Gastroesophageal sphincter (tissue), 4 donors: ENCODE results near the gene NHSL1. TPM values are rescaled to one million over a fixed set of nuclear protein-coding genes. Genes with fewer than 3 reads are reported as not detected.

ENCODE experiments used
- ATAC-seq: fragments of 150-250 bp; one replicate; pipeline ENCODE4 v1.9.1; 2016; ENCODE audit warnings: mild to moderate bottlenecking, moderate library complexity
- H3K27ac ChIP-seq, 4 donors: fragments of 200-600 bp; sonication (generic) in 3 of 4; 1 replicate in 3 of 4; 2 replicates in 1 of 4; pipeline ENCODE4 v1.5.1; 2016 to 2019
- H3K27me3 ChIP-seq: fragments of 200-600 bp; sonication (generic); one replicate; pipeline ENCODE4 v1.5.1; 2019
- H3K36me3 ChIP-seq, 2 donors: fragments of 200-600 bp; sonication (generic); one replicate each; pipeline ENCODE4 v1.5.1; 2019; ENCODE audit warnings: control low read depth in 1 of 2
- H3K4me1 ChIP-seq, 3 donors: fragments of 200-600 bp; sonication (generic); 1 replicate in 2 of 3; 2 replicates in 1 of 3; pipeline ENCODE4 v1.5.1; 2016 to 2019; ENCODE audit warnings: control low read depth in 2 of 3
- H3K4me3 ChIP-seq, 2 donors: fragments of 200-600 bp; sonication (generic); one replicate each; pipeline ENCODE4 v1.5.1; 2019; ENCODE audit warnings: mild to moderate bottlenecking in 1 of 2, moderate library complexity in 1 of 2
- H3K9me3 ChIP-seq, 3 donors: fragments of 200-600 bp; sonication (generic); one replicate each; pipeline ENCODE4 v1.5.1; 2017 to 2019; ENCODE audit warnings: control low read depth in 2 of 3
- CTCF ChIP-seq, 4 experiments: fragments of 200-600 bp in 2 of 4; fragments of 450-650 bp in 2 of 4; sonication (generic) in 1 of 4; IDR thresholded peaks; one replicate each; pipeline ENCODE4 v1.5.1; 2017 to 2019; ENCODE audit warnings: antibody characterized with exemption in 4 of 4, mild to moderate bottlenecking in 2 of 4, moderate library complexity in 2 of 4
- EP300 ChIP-seq: sonication (generic); formaldehyde crosslinking; IDR thresholded peaks from one replicate; pipeline ENCODE4 v1.6.1; 2017; ENCODE audit warnings: antibody characterized with exemption, mild to moderate bottlenecking
- POLR2A ChIP-seq, 2 donors: fragments of 450-650 bp; IDR thresholded peaks; one replicate each; pipeline ENCODE4 v1.6.1; 2017; ENCODE audit warnings: antibody characterized with exemption in 2 of 2, mild to moderate bottlenecking in 2 of 2, moderate library complexity in 1 of 2
- POLR2AphosphoS5 ChIP-seq: sonication (generic); formaldehyde crosslinking; IDR thresholded peaks from one replicate; pipeline ENCODE4 v1.6.1; 2017; ENCODE audit warnings: antibody characterized with exemption
- WGBS, 2 donors: methylation state at CpG; one replicate each; pipeline ENCODE4 v1.1.5; 2018; ENCODE audit warnings: low coverage in 1 of 2; 5-methylcytosine and 5-hydroxymethylcytosine counted together
- total RNA-seq, 4 donors: library from RNA; depleted of rRNA; stranded (reverse); fragments of >200 nt; gene quantifications; one replicate each; pipeline ENCODE4 v1.1.0, GENCODE V29; 2016

The NHSL1 gene
- total RNA-seq, 4 donors from 2014 or later, result 5.7 to 9.3 (median 7.9) TPM

GRCh38 chr6:138393871-138394783 lies 105.2 kb downstream of the NHSL1 start:
- Histone ChIP-seq H3K4me1 (no peaks in the 10 kb centered on the region), H3K4me3 (no peak overlapping the region), H3K9me3 (no peaks in the 10 kb centered on the region), H3K27ac (no peak overlapping the region), H3K27me3 (no peaks in the 10 kb centered on the region), H3K36me3 (no peaks in the 10 kb centered on the region)
- no peak for ATAC-seq
- WGBS, 2 donors, result 68 to 74% methylated on average over 5 of the region's 5 CpGs
- TF ChIP-seq POLR2AphosphoS5 (no peak), POLR2A (IDR thresholded peaks at IDR 0.05) (no peak), EP300 (no peak), CTCF (IDR thresholded peaks at IDR 0.05) (no peak)

GRCh38 chr6:138389551-138389950 lies 109.7 kb downstream of the NHSL1 start:
- Histone ChIP-seq H3K9me3 (no peaks in the 10 kb centered on the region), H3K27ac (no peak overlapping the region), H3K4me3 (no peak overlapping the region), H3K4me1 (no peaks in the 10 kb centered on the region), H3K27me3 (no peaks in the 10 kb centered on the region), H3K36me3 (no peaks in the 10 kb centered on the region)
- TF ChIP-seq CTCF (IDR thresholded peaks at IDR 0.05) (no peak), EP300 (no peak), POLR2AphosphoS5 (no peak), POLR2A (IDR thresholded peaks at IDR 0.05) (no peak)
- 82 to 86% methylated on average over 2 to 5 of the region's 5 CpGs for WGBS, 2 donors
- no peak for ATAC-seq

GRCh38 chr6:138387577-138388368 lies 111.5 kb downstream of the NHSL1 start:
- Histone ChIP-seq H3K4me3 (no peak overlapping the region), H3K4me1 (no peaks in the 10 kb centered on the region), H3K27me3 (no peaks in the 10 kb centered on the region), H3K36me3 (no peaks in the 10 kb centered on the region), H3K9me3 (no peaks in the 10 kb centered on the region), H3K27ac (no peak overlapping the region)
- no peak for ATAC-seq
- 84 to 92% methylated on average over 8 of the region's 8 CpGs for WGBS, 2 donors
- no peak for TF ChIP-seq EP300
- TF ChIP-seq POLR2A (IDR thresholded peaks at IDR 0.05), result no peak
- TF ChIP-seq POLR2AphosphoS5, result no peak
- TF ChIP-seq CTCF (IDR thresholded peaks at IDR 0.05), result no peak

GRCh38 chr6:138386897-138387296 lies 112.4 kb downstream of the NHSL1 start:
- no peak for ATAC-seq
- no peak overlapping the region for H3K27ac ChIP-seq
- H3K27me3 ChIP-seq, result no peaks in the 10 kb centered on the region
- no peaks in the 10 kb centered on the region for H3K4me1 ChIP-seq
- WGBS, 2 donors, result 90 to 93% methylated on average over 3 of the region's 3 CpGs
- no peak for TF ChIP-seq CTCF (IDR thresholded peaks at IDR 0.05)
- TF ChIP-seq POLR2A (IDR thresholded peaks at IDR 0.05), result no peak
- no peak for TF ChIP-seq POLR2AphosphoS5
- TF ChIP-seq EP300, result no peak
- no peaks in the 10 kb centered on the region for H3K9me3 ChIP-seq
- no peak overlapping the region for H3K4me3 ChIP-seq
- H3K36me3 ChIP-seq, result no peaks in the 10 kb centered on the region
